Effector memory CD4-positive, alpha-beta T cell (primary cell): ENCODE data around the gene IQGAP3.

Experiments
- DNase-seq, 3 donors: peaks; one replicate each; pipeline ENCODE4 v3.0.0-alpha.2; 2020
- H3K27ac ChIP-seq: 2 replicates; pipeline ENCODE4 v1.7.0; 2013; ENCODE audit warnings: mild to moderate bottlenecking, low read length, moderate library complexity; ENCODE audit not compliant: insufficient read depth, poor library complexity, severe bottlenecking
- H3K27me3 ChIP-seq: replicated peaks from 2 replicates; pipeline ENCODE4 v1.7.0; 2013; ENCODE audit warnings: mild to moderate bottlenecking, low read length; ENCODE audit not compliant: insufficient read depth, control insufficient read depth, poor library complexity, severe bottlenecking
- H3K36me3 ChIP-seq: 2 replicates; pipeline ENCODE4 v1.7.0; 2013; ENCODE audit warnings: mild to moderate bottlenecking, low read length, moderate library complexity; ENCODE audit not compliant: control insufficient read depth, insufficient read depth
- H3K4me1 ChIP-seq: 2 replicates; pipeline ENCODE4 v1.7.0; 2013; ENCODE audit warnings: low read length, mild to moderate bottlenecking; ENCODE audit not compliant: control insufficient read depth, insufficient read depth, poor library complexity, severe bottlenecking
- H3K4me3 ChIP-seq: 2 replicates; pipeline ENCODE4 v1.7.0; 2013; ENCODE audit warnings: low read length, low read depth, mild to moderate bottlenecking; ENCODE audit not compliant: insufficient read depth, poor library complexity, severe bottlenecking
- H3K9me3 ChIP-seq: 2 replicates; pipeline ENCODE4 v1.7.0; 2013; ENCODE audit warnings: mild to moderate bottlenecking, low read length, moderate library complexity; ENCODE audit not compliant: control insufficient read depth

IQGAP3 gene

GRCh38 chr1:156504821-156505678, 67.3 kb downstream of the IQGAP3 start:
- H3K27ac ChIP-seq, result peak overlapping the region; percentile 95
- peaks cover 43% of the 10 kb centered on the region for H3K4me1 ChIP-seq
- H3K9me3 ChIP-seq, result no peaks in the 10 kb centered on the region
- peak overlapping the region; percentile 49 for H3K4me3 ChIP-seq
- no peaks in the 10 kb centered on the region for H3K27me3 ChIP-seq
- H3K36me3 ChIP-seq, result no peaks in the 10 kb centered on the region
- DNase-seq, result peak; percentile 96 to 98 (median 97)

- no peaks in the 10 kb centered on the region for H3K36me3 ChIP-seq
- no peaks in the 10 kb centered on the region for H3K27me3 ChIP-seq
- peaks cover 45% of the 10 kb centered on the region for H3K4me1 ChIP-seq
- peak overlapping the region; percentile 49 for H3K4me3 ChIP-seq
- no peak for DNase-seq
- peak overlapping the region; percentile 95 for H3K27ac ChIP-seq
- no peaks in the 10 kb centered on the region for H3K9me3 ChIP-seq
These were observed 67.9 kb downstream of the IQGAP3 start for GRCh38 chr1:156504438-156504813.

DNA sequence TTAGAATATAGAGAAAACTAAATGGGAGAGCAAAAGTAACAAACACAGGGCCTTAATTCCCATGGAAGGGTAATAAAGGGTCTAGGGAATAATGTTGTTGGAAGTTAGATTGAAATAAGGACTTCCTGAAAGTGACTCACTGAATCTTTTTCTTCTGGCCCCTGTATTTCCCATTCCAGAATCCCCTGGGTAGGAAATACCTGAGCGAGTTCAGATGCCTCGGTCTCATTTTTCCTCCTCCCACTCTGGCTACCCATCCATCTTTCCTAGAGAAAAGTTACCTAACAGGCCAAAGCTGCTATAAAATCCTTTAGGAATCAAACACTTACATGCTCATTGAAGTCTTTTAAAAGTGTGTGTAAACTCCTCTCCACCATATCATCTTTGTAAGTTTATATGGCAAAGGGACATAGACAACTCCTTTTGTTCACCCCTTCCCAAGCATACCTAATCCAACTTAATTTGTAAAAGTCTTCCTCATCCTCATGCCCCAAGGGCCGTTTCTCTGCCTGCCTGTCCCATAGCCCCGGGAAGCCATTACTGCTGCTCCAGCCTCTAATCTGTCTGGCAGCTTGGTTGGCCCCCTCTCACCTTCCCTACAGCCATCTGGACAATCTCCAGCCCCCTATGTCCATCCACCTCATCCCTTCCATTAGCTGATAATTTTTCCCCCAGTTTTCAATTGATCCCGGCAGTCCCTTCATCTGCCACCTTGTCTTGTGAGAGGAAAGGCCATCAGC, 68.5 kb downstream of the IQGAP3 start:
- Histone ChIP-seq H3K36me3 (no peaks in the 10 kb centered on the region), H3K4me3 (peak overlapping the region; percentile 49), H3K4me1 (peaks cover 51% of the 10 kb centered on the region), H3K27ac (peak overlapping the region; percentile 95), H3K27me3 (no peaks in the 10 kb centered on the region), H3K9me3 (no peaks in the 10 kb centered on the region)
- DNase-seq, result no peak

GRCh38 chr1:156502894-156503697, 69.3 kb downstream of the IQGAP3 start:
- peaks cover 59% of the 10 kb centered on the region for H3K4me1 ChIP-seq
- H3K4me3 ChIP-seq, result peak overlapping the region; percentile 19
- peak overlapping the region; percentile 95 for H3K27ac ChIP-seq
- H3K9me3 ChIP-seq, result no peaks in the 10 kb centered on the region
- no peaks in the 10 kb centered on the region for H3K36me3 ChIP-seq
- H3K27me3 ChIP-seq, result no peaks in the 10 kb centered on the region
- no peak for DNase-seq

DNA sequence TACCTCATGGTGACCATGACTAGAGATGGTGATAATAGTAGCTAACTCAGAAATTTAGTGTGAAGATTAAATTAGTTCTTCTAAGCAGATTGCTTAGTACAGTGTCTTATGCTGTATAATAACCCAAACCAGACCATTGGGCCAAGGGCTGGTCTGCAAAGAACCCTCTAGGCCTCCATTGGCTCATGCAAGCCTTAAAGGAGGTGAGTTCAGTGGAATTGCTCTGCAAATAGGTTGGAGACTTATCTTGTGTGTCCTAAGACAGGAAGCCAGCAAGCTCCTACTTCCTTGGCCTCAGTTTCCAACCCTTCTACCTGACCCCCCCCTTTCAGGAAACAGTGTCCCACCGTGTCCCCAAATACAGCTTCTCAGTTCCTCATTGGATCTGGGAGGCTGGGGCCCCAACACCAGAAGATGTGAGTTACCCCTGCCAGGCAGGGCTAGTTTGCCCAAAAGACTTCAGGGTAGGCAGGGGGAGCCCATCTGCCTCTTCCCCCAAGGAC, 69.9 kb downstream of the IQGAP3 start:
- Histone ChIP-seq H3K4me1 (peaks cover 65% of the 10 kb centered on the region), H3K27ac (peak overlapping the region; percentile 95), H3K4me3 (peak overlapping the region; percentile 19), H3K9me3 (no peaks in the 10 kb centered on the region), H3K27me3 (no peaks in the 10 kb centered on the region), H3K36me3 (no peaks in the 10 kb centered on the region)
- DNase-seq, result no peak

- H3K27ac ChIP-seq, result peak overlapping the region; percentile 95
- H3K36me3 ChIP-seq, result no peaks in the 10 kb centered on the region
- DNase-seq, result peak; percentile 89 to 90 (median 90)
- H3K27me3 ChIP-seq, result no peaks in the 10 kb centered on the region
- no peaks in the 10 kb centered on the region for H3K9me3 ChIP-seq
- peaks cover 77% of the 10 kb centered on the region for H3K4me1 ChIP-seq
- peak overlapping the region; percentile 98 for H3K4me3 ChIP-seq
These were observed 71.4 kb downstream of the IQGAP3 start for GRCh38 chr1:156500793-156501506.

DNA sequence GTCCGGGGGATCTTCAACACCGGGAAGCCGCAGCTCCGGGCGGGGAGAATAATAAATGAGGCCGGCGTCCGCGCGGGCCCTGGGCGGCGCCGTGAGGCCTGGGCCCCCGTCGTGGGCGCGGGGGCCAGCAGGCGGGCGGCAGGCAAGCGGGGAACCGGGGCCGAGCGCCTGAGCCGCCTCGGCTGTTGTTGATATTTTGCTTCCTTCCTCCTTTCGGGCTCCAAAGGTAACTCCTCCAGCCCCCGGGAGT, 71.9 kb downstream of the IQGAP3 start, which contains the start of gene MEF2D:
Gene MEF2D (minus strand): TSS at position 233 of the 250 bp plus-strand sequence. CDS start 17,483 bp downstream, outside the sequence.
- Histone ChIP-seq H3K27ac (peak within 1 kb of the TSS; percentile 95), H3K9me3 (no peaks in the 10 kb centered on the region), H3K4me1 (peaks cover 77% of the 10 kb centered on the region), H3K36me3 (no peaks in the 10 kb centered on the region), H3K4me3 (peak within 1 kb of the TSS; percentile 98), H3K27me3 (no peaks in the 10 kb centered on the region)
- no peak for DNase-seq

GRCh38 chr1:156499842-156500542, 72.4 kb downstream of the IQGAP3 start:
- peak overlapping the region; percentile 98 for H3K4me3 ChIP-seq
- peak; percentile 24 to 36 (median 35) for DNase-seq
- H3K27me3 ChIP-seq, result no peaks in the 10 kb centered on the region
- H3K4me1 ChIP-seq, result peaks cover 79% of the 10 kb centered on the region
- H3K9me3 ChIP-seq, result no peaks in the 10 kb centered on the region
- peak overlapping the region; percentile 95 for H3K27ac ChIP-seq
- peaks cover 1% of the 10 kb centered on the region for H3K36me3 ChIP-seq
